ENCODE measurements around the gene BCO1. TPM values are rescaled to one million over a fixed set of nuclear protein-coding genes. Genes with fewer than 3 reads are reported as not detected.
"Not testable (repeated sequence)": the region's sequence is repeated elsewhere in the genome, so short reads cannot be mapped to it uniquely, and the experiment has no call there.

BCO1 gene
- polyA plus RNA-seq (ENCODE audit: insufficient read depth in 1 of 5, insufficient read length in 5 of 5, low replicate concordance in 1 of 5) = under 1 TPM; 0.40 to 0.84 (median 0.58) TPM
- long read RNA-seq, donor 1 = 0 reads
- long read RNA-seq, donor 2 = 0 reads
- long read RNA-seq, donor 3 = 0 reads
- long read RNA-seq, donor 4 = 0 reads
- long read RNA-seq, donor 5 = 0 reads
- long read RNA-seq, donor 6 = 0 reads
- long read RNA-seq, donor 7 = 0 reads
- long read RNA-seq, donor 8 = 0 reads

- peak; percentile 35 to 40 for DNase-seq
Observed at GRCh38 chr16:81238296-81239011, at the start of gene BCO1. TSS of gene BCO1 (plus strand) at chr16:81238689. CDS start at chr16:81238909, 220 bp downstream.

GRCh38 chr16:81189100-81189664 lies 49.3 kb upstream of the BCO1 start:
- peak; percentile 67 to 74 for DNase-seq

- no peak for DNase-seq
Observed at GRCh38 chr16:81190667-81191066, 47.8 kb upstream of the BCO1 start.

GRCh38 chr16:81195885-81196534 lies 42.5 kb upstream of the BCO1 start:
- DNase-seq = no peak

GRCh38 chr16:81198635-81199034 lies 39.9 kb upstream of the BCO1 start:
- DNase-seq = no peak

GRCh38 chr16:81201267-81201666 lies 37.2 kb upstream of the BCO1 start:
- no peak for DNase-seq

- peak; percentile 45 to 68 for DNase-seq
Observed at GRCh38 chr16:81204798-81205680, 33.5 kb upstream of the BCO1 start.

GRCh38 chr16:81207076-81207475 lies 31.4 kb upstream of the BCO1 start:
- no peak for DNase-seq

- no peak for DNase-seq
Observed at GRCh38 chr16:81210807-81211206, 27.7 kb upstream of the BCO1 start.

- DNase-seq = no peak
Observed at GRCh38 chr16:81212830-81213465, 25.5 kb upstream of the BCO1 start.

- DNase-seq = no peak
Observed at GRCh38 chr16:81214745-81215166, 23.7 kb upstream of the BCO1 start.

- DNase-seq = no peak
Observed at GRCh38 chr16:81216114-81216513, 22.4 kb upstream of the BCO1 start.

- DNase-seq = no peak
Observed at GRCh38 chr16:81216706-81217105, 21.8 kb upstream of the BCO1 start.

- no peak for DNase-seq
Observed at GRCh38 chr16:81219151-81219550, 19.3 kb upstream of the BCO1 start.

- DNase-seq = no peak
Observed at GRCh38 chr16:81220349-81220748, 18.1 kb upstream of the BCO1 start.

- no peak for DNase-seq
Observed at GRCh38 chr16:81221731-81222130, 16.8 kb upstream of the BCO1 start.

GRCh38 chr16:81224824-81225223 lies 13.7 kb upstream of the BCO1 start:
- no peak for DNase-seq

GRCh38 chr16:81225697-81226096 lies 12.8 kb upstream of the BCO1 start:
- not testable (repeated sequence) for DNase-seq

GRCh38 chr16:81227785-81228184 lies 10.7 kb upstream of the BCO1 start:
- no peak for DNase-seq

- DNase-seq = no peak
Observed at GRCh38 chr16:81229811-81230210, 8.7 kb upstream of the BCO1 start.

GRCh38 chr16:81231014-81231413 lies 7.5 kb upstream of the BCO1 start:
- DNase-seq = no peak

All from right lung (tissue), 10 donors.